Neural cell (in vitro differentiated cells): ENCODE measurements around the gene TULP4. TPM values are rescaled to one million over a fixed set of nuclear protein-coding genes. Genes with fewer than 3 reads are reported as not detected.

Source experiments
- H2AFZ ChIP-seq: fragments of 200-600, 300-800 bp; sonication (generic), shearing (Covaris generic); 2 replicates; pipeline ENCODE4 v1.6.0; 2014; ENCODE audit warnings: low read depth, mild to moderate bottlenecking, antibody characterized with exemption, low read length, moderate library complexity
- H3F3A ChIP-seq: fragments of 200-600 bp; shearing (Covaris generic); 2 replicates; pipeline ENCODE4 v1.6.1; 2016; ENCODE audit warnings: mild to moderate bottlenecking, moderate library complexity, mixed read lengths, antibody characterized with exemption, low read length; ENCODE audit not compliant: insufficient read depth, poor library complexity, severe bottlenecking
- H3K27ac ChIP-seq: fragments of 200-600, 300-800 bp; sonication (generic), shearing (Covaris generic); 2 replicates; pipeline ENCODE4 v1.5.1; 2014; ENCODE audit warnings: mild to moderate bottlenecking, low read length, moderate library complexity
- H3K27me3 ChIP-seq: fragments of 300-800, 200-600 bp; sonication (generic), shearing (Covaris generic); 2 replicates; pipeline ENCODE4 v1.6.0; 2014; ENCODE audit warnings: mild to moderate bottlenecking, low read depth, low read length, moderate library complexity; ENCODE audit not compliant: insufficient read depth
- H3K36me3 ChIP-seq: fragments of 300-800, 200-600 bp; sonication (generic), shearing (Covaris generic); 2 replicates; pipeline ENCODE4 v1.5.1; 2014; ENCODE audit warnings: mild to moderate bottlenecking, antibody characterized with exemption, low read length, moderate library complexity; ENCODE audit not compliant: insufficient read depth
- H3K4me2 ChIP-seq: fragments of 300-800, 200-600 bp; sonication (generic), shearing (Covaris generic); 2 replicates; pipeline ENCODE4 v1.6.0; 2014; ENCODE audit warnings: mild to moderate bottlenecking, low read length
- H3K4me3 ChIP-seq: fragments of 300-800, 200-600 bp; sonication (generic), shearing (Covaris generic); 2 replicates; pipeline ENCODE4 v1.5.1; 2014; ENCODE audit warnings: mild to moderate bottlenecking, low read length, moderate library complexity
- H3K79me2 ChIP-seq: fragments of 200-600 bp; shearing (Covaris generic); replicated peaks from 2 replicates; pipeline ENCODE4 v1.6.0; 2014; ENCODE audit warnings: mild to moderate bottlenecking, low read length, moderate library complexity; ENCODE audit not compliant: insufficient read depth
- H3K9ac ChIP-seq: fragments of 300-800, 200-600 bp; sonication (generic), shearing (Covaris generic); 2 replicates; pipeline ENCODE4 v1.6.1; 2016; ENCODE audit warnings: mild to moderate bottlenecking, low read length, mixed read lengths
- H3K9me2 ChIP-seq: fragments of 200-600 bp; shearing (Covaris generic); 2 replicates; pipeline ENCODE4 v1.6.1; 2016; ENCODE audit warnings: mild to moderate bottlenecking, low read length, mixed read lengths; ENCODE audit not compliant: insufficient read depth
- H3K9me3 ChIP-seq: fragments of 200-600, 300-800 bp; sonication (generic), shearing (Covaris generic); 2 replicates; pipeline ENCODE4 v1.6.1; 2016; ENCODE audit warnings: mild to moderate bottlenecking, mixed run types, low read length, moderate library complexity, mixed read lengths
- H4K20me1 ChIP-seq: fragments of 200-600 bp; shearing (Covaris generic); 2 replicates; pipeline ENCODE4 v1.6.1; 2016; ENCODE audit warnings: mild to moderate bottlenecking, mixed run types; ENCODE audit not compliant: insufficient read depth
- EP300 ChIP-seq: fragments of 450-650 bp; conservative IDR thresholded peaks from 2 replicates; pipeline ENCODE4 v1.6.1; 2014; ENCODE audit warnings: antibody characterized with exemption, mild to moderate bottlenecking, moderate library complexity; ENCODE audit not compliant: poor library complexity, severe bottlenecking
- EZH2 ChIP-seq: fragments of 200-600, 300-800 bp; shearing (Covaris generic), sonication (generic); IDR thresholded peaks from 2 replicates; pipeline ENCODE4 v1.6.1; 2014; ENCODE audit warnings: antibody characterized with exemption, low read length, borderline replicate concordance, mild to moderate bottlenecking; ENCODE audit not compliant: insufficient read depth, poor library complexity, severe bottlenecking
- MXI1 ChIP-seq: fragments of 450-650 bp; conservative IDR thresholded peaks from 2 replicates; pipeline ENCODE4 v1.6.1; 2014; ENCODE audit warnings: antibody characterized with exemption, mild to moderate bottlenecking; ENCODE audit not compliant: poor library complexity, severe bottlenecking
- POLR2AphosphoS5 ChIP-seq: IDR thresholded peaks from 2 replicates; pipeline ENCODE4 v1.6.1; 2012
- RAD21 ChIP-seq: fragments of 450-650 bp; conservative IDR thresholded peaks from 2 replicates; pipeline ENCODE4 v1.6.1; 2014; ENCODE audit warnings: antibody characterized with exemption, mild to moderate bottlenecking, moderate library complexity
- SMC3 ChIP-seq: fragments of 450-650 bp; conservative IDR thresholded peaks from 2 replicates; pipeline ENCODE4 v1.6.1; 2014; ENCODE audit warnings: antibody characterized with exemption, mild to moderate bottlenecking, moderate library complexity; ENCODE audit not compliant: poor library complexity
- TAF1 ChIP-seq: IDR thresholded peaks from 2 replicates; pipeline ENCODE4 v1.6.1; 2012; ENCODE audit warnings: low read depth
- polyA plus RNA-seq: library from polyadenylated mRNA; depleted of rRNA; stranded (reverse); fragments of >200 nt; gene quantifications from 2 replicates; pipeline ENCODE4 v1.2.3, GENCODE V29; 2014
- TF ChIP-seq, protein P1 (sequence below): IDR thresholded peaks from 2 replicates; pipeline ENCODE4 v1.6.1; 2012; ENCODE audit warnings: borderline replicate concordance
- TF ChIP-seq, protein P2 (sequence below): fragments of 450-650 bp; IDR thresholded peaks from 2 replicates; pipeline ENCODE4 v1.5.1; 2014; ENCODE audit warnings: antibody characterized with exemption, mild to moderate bottlenecking, moderate library complexity; ENCODE audit not compliant: poor library complexity, severe bottlenecking

Gene TULP4
- polyA plus RNA-seq, 1 donor from 2014 or later, result 30.6 TPM

DNA sequence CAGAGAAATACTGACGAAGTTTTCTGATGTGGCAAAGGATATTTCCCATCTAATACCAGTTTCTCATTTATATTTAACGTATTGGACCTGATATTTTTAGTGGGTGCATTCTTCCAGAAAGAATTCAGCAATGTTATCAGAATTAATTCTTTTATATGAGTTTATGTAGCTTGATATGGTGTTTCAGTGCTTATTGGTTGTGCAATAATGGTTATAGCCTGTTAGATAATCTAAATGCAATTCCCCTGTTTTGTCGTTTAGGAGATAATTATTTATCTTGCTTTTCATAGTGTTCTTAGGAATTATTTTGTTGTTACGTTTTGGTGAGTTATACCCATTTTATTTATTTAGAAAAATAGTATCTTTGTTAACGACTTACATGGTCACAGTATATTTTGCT is 196.2 kb downstream of the TULP4 start:
- no peaks in the 10 kb centered on the region for H3K27me3 ChIP-seq
- H3K9me3 ChIP-seq, result no peaks in the 10 kb centered on the region
- no peak overlapping the region for H3K9ac ChIP-seq
- no peak overlapping the region for H3K4me3 ChIP-seq
- no peak overlapping the region for H3K27ac ChIP-seq
- peaks cover 11% of the 10 kb centered on the region for H3K36me3 ChIP-seq
- no peak overlapping the region for H2AFZ ChIP-seq
- H3F3A ChIP-seq, result no peaks in the 10 kb centered on the region
- no peak for TF ChIP-seq EZH2
- no peak for TF ChIP-seq SMC3
- H3K79me2 ChIP-seq, result no peaks in the 10 kb centered on the region
- H3K4me2 ChIP-seq, result no peak overlapping the region
- H4K20me1 ChIP-seq, result no peaks in the 10 kb centered on the region
- no peaks in the 10 kb centered on the region for H3K9me2 ChIP-seq

DNA sequence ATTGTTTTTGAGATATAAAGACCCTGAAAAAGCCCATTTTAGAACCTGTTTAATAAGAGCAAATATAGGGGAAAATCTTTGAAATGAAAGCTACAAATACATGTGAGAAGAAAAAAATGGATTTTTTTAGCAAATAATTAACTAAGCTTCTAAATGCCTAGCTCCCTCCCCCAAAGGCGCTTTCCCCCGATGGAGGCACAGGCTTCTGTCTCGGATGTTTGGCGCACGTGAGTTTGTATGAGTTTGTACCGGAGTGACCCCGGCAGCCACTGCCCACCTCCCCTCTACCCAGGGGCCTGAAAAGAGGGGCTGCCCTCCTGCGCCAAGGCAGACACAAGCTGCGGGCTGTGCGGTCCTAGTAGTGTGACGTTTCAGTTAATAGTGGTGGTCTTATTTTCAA is 197.2 kb downstream of the TULP4 start:
- no peak overlapping the region for H3K27ac ChIP-seq
- no peaks in the 10 kb centered on the region for H3K27me3 ChIP-seq
- H3K9me3 ChIP-seq, result no peaks in the 10 kb centered on the region
- H3K4me3 ChIP-seq, result no peak overlapping the region
- TF ChIP-seq RAD21, result no peak
- TF ChIP-seq, protein P1, sequence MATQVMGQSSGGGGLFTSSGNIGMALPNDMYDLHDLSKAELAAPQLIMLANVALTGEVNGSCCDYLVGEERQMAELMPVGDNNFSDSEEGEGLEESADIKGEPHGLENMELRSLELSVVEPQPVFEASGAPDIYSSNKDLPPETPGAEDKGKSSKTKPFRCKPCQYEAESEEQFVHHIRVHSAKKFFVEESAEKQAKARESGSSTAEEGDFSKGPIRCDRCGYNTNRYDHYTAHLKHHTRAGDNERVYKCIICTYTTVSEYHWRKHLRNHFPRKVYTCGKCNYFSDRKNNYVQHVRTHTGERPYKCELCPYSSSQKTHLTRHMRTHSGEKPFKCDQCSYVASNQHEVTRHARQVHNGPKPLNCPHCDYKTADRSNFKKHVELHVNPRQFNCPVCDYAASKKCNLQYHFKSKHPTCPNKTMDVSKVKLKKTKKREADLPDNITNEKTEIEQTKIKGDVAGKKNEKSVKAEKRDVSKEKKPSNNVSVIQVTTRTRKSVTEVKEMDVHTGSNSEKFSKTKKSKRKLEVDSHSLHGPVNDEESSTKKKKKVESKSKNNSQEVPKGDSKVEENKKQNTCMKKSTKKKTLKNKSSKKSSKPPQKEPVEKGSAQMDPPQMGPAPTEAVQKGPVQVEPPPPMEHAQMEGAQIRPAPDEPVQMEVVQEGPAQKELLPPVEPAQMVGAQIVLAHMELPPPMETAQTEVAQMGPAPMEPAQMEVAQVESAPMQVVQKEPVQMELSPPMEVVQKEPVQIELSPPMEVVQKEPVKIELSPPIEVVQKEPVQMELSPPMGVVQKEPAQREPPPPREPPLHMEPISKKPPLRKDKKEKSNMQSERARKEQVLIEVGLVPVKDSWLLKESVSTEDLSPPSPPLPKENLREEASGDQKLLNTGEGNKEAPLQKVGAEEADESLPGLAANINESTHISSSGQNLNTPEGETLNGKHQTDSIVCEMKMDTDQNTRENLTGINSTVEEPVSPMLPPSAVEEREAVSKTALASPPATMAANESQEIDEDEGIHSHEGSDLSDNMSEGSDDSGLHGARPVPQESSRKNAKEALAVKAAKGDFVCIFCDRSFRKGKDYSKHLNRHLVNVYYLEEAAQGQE, result no peak
- H4K20me1 ChIP-seq, result no peaks in the 10 kb centered on the region
- H3K9me2 ChIP-seq, result no peaks in the 10 kb centered on the region
- no peaks in the 10 kb centered on the region for H3K79me2 ChIP-seq
- H2AFZ ChIP-seq, result no peak overlapping the region
- H3F3A ChIP-seq, result no peaks in the 10 kb centered on the region
- peaks cover 11% of the 10 kb centered on the region for H3K36me3 ChIP-seq
- H3K9ac ChIP-seq, result no peak overlapping the region
- no peak overlapping the region for H3K4me2 ChIP-seq

DNA sequence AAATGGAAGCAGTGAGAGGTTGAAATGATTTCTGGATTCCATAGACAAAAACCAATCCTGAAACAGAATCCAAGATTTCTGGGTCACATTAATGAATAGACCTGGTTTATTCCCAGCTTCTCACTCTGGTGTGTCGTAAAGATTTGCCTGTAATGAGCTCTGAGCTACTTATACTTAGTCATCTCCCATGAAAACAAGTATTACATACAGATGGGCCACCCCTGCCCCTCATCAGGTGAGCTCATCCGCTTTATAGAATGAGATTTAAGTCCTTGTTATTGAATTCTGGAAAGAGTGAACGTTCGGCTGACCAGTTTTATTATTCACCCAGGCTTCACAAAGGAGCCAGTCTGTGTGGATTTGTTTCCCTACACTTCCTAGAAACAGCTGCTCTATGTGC is 200.5 kb downstream of the TULP4 start:
- H3K36me3 ChIP-seq, result no peaks in the 10 kb centered on the region
- H3K4me3 ChIP-seq, result no peak overlapping the region
- TF ChIP-seq, protein P2, sequence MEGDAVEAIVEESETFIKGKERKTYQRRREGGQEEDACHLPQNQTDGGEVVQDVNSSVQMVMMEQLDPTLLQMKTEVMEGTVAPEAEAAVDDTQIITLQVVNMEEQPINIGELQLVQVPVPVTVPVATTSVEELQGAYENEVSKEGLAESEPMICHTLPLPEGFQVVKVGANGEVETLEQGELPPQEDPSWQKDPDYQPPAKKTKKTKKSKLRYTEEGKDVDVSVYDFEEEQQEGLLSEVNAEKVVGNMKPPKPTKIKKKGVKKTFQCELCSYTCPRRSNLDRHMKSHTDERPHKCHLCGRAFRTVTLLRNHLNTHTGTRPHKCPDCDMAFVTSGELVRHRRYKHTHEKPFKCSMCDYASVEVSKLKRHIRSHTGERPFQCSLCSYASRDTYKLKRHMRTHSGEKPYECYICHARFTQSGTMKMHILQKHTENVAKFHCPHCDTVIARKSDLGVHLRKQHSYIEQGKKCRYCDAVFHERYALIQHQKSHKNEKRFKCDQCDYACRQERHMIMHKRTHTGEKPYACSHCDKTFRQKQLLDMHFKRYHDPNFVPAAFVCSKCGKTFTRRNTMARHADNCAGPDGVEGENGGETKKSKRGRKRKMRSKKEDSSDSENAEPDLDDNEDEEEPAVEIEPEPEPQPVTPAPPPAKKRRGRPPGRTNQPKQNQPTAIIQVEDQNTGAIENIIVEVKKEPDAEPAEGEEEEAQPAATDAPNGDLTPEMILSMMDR, result no peak
- TF ChIP-seq POLR2AphosphoS5 (no peak), EP300 (no peak), RAD21 (no peak), TAF1 (no peak), EZH2 (no peak), SMC3 (no peak), MXI1 (no peak)
- TF ChIP-seq, protein P1, result no peak
- no peaks in the 10 kb centered on the region for H3K9me2 ChIP-seq
- no peak overlapping the region for H3K4me2 ChIP-seq
- no peak overlapping the region for H3K9ac ChIP-seq
- H3K9me3 ChIP-seq, result no peaks in the 10 kb centered on the region
- no peaks in the 10 kb centered on the region for H3K27me3 ChIP-seq
- H3F3A ChIP-seq, result no peaks in the 10 kb centered on the region
- no peaks in the 10 kb centered on the region for H4K20me1 ChIP-seq
- no peak overlapping the region for H2AFZ ChIP-seq
- no peaks in the 10 kb centered on the region for H3K79me2 ChIP-seq
- H3K27ac ChIP-seq, result no peak overlapping the region
